Stimulated activated CD8-positive, alpha-beta memory T cell treated with anti-CD3 and anti-CD28 coated beads, Interleukin-12 subunit alpha, Interleukin-12 subunit beta, amount 100 ng/mL, for 24 hours (primary cell): ENCODE measurements around the gene DNAJB2.
"Not testable (repeated sequence)": the region's sequence is repeated elsewhere in the genome, so short reads cannot be mapped to it uniquely, and the experiment has no call there.

Source experiments
- DNase-seq: peaks from one replicate; pipeline ENCODE4 v3.0.0-alpha.2; 2020; ENCODE audit errors: extremely low read depth

DNAJB2 gene

DNA sequence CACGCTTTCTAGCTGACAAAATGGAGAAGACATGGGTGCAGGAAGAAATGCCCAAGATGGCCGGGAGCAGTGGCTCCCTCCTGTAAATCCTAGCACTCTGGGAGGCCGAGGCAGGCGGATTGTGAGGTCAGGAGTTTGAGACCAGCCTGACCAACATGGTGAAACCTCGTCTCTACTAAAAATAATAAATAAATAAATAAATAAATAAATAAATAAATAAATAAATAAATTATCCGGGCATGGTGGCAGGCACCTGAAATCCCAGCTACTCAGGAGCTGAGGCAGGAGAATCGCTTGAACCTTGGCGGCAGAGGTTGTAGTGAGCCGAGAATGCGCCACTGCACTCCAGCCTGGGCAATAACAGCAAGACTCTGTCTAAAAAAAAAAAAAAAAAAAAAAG is 20.2 kb upstream of the DNAJB2 start:
- DNase-seq = not testable (repeated sequence)

DNA sequence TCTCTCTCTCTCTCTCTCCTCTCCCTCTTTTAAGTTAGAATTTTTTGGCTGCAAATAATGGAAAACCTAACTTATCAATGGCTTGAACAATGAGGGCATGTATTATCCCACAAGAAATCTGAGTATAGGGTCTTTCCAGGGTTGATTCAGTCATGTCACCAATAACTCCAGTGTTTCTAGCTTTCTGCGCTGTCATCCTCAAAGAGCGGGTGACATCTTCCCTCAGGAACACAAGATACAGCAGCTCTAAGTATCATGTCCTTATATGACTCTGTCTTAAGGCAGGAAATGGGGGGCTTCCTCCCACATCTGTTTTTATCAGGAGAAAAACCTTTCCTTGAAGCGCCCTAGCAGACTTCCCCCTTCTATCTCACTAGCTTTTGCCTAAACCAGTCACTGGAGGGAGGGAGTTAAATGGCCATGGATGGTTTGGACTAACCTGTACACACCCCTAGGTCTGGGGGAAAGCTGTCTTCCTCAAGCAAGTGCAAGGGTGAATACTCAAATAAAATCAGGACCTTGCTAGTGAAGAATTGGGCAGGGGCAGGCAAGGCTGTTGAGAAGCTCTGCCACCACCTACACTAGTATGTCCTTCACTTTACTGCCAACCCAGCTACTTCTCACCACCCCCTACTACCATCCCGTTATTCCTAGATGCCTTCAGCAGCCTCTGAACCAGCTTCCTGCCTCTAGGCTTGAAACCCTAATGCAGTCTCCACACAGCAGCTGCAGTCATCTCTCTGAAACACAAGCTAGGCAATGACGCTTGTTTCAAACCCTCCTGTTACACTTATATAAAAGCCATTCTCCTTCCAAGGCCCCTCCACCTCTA is 17.9 kb upstream of the DNAJB2 start:
- DNase-seq = no peak

DNA sequence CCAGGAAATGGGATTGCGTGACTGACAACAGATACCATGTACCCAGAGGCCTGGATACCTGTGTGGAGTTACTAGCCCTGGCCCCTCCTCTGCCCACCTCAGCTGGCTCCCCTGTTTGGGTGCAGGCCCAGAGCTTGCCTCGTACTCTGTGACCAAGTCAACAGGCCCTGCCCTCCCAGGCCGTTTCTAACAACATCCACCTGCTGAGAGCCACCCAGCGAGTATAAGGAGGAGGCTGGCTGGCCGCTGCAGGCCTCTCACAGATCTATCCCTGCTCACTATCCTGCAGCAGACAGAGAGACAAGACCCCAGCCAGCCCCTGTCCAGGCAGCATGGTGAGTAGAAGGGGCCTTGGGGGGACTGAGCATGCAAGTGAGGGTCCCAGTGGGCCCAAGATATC is 12.9 kb upstream of the DNAJB2 start:
- no peak for DNase-seq

DNA sequence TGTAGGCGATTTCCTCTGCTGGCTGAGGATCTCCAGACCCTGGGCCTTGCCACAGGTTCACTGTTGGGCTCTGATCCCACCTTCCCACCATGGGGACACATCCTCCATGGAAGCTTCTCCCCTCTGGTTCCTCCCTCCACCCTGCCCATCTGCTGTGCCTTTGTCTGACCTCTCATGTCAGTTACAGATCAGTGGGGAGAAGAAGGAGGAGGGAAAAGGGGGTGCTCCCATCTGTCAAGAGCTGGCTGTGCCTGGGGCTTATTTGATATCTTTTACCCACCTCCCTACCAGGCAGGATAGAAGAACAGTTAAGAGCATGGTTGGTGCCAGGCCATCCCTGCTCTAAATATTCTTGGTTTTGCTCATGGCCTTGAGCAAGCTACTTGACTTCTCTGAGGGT is 12.3 kb upstream of the DNAJB2 start:
- no peak for DNase-seq

DNA sequence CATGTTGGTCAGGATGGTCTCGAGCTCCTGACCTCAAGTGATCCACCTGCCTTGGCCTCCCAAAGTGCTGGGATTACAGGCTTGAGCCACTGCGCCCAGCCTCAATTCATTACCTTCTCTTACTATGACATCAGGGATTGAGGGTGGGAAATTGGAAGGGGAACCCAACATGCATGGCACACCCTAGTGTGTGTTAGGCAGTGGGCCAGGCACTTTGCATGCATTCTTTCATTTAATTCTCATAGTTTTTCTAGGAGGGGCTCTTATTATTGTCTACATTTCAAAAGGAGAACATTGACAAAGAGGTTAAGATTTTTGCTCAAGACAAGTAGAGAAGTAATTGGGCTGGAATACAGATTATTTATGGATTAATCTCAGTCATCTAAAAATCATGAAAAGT is 10.9 kb upstream of the DNAJB2 start:
- DNase-seq = no peak

DNA sequence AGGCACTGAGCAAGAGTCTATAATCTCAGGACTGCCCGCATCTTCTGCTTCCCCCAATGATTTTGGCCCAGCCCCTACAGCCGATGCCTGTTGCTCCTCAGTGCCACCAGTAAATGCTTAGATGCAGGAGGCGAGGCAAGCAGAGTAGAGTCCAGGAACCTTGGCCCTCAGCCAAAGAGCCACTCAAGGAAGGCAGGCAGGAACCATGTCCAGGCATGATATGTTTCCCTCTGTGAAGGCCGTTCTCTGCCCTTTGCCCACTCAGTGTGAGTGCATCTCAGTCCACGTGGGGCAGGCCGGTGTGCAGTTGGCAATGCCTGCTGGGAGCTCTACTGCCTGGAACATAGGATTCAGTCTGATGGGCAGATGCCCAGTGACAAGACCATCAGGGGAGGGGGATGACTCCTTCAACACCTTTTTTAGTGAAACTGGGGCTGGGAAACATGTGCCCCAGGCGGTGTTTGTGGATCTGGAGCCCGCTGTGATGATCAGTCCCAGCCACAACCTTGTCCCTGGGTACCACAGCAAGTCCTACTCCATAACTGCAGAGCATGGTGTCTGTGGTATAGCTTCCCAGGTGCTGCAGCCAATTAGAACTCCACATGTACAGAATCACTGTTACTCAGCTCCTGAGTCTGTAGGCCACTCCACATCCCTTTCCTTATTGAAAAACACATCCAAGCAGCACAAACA is 9.7 kb upstream of the DNAJB2 start:
- DNase-seq = no peak

DNA sequence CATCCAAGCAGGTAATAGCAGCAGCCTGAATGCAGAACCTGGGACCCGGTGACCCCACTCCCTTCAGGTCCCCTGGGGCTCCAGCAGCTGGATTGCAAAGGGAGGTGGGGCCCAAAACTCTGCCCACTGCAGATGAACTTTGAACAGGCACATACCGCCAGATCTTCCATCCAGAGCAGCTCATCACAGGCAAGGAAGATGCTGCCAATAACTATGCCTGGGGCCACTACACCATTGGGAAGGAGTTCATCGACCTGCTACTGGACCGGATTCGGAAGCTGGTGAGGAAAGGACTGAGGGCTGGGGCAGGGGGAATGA is 9.2 kb upstream of the DNAJB2 start:
- DNase-seq = no peak

DNA sequence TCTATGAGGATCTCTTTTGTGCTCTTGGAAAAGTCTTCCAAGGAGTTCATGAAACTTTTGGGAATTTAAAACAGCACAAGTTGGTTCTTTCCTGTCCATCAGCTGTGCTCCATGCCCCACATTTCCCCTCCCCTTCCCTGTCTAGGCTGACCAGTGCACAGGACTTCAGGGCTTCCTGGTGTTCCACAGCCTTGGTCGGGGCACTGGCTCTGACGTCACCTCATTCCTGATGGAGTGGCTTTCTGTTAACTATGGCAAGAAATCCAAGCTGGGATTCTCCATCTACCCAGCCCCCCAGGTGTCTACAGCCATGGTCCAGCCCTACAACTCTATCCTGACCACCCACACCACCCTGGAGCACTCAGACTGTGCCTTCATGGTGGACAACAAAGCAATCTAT is 8.1 kb upstream of the DNAJB2 start:
- DNase-seq = no peak

DNA sequence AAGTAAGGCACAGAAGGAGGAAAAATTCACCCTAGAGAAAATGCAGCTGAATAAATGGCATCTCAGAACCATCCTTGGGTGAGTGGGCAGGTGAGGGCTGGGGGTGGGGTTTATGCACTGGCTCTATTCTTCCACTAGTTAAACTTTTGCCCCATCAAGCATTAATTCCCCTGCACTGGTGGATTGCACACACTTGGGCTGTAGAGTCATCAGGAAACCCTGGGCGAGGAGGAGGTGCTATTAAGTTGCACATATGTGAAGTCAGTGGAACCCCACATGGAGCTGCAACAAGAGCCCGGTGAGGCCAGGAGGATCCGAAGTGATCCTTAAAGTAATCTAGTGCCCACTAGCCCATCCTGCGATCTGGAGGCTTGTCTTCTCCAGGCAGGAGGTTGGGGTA is 6.8 kb upstream of the DNAJB2 start:
- no peak for DNase-seq

DNA sequence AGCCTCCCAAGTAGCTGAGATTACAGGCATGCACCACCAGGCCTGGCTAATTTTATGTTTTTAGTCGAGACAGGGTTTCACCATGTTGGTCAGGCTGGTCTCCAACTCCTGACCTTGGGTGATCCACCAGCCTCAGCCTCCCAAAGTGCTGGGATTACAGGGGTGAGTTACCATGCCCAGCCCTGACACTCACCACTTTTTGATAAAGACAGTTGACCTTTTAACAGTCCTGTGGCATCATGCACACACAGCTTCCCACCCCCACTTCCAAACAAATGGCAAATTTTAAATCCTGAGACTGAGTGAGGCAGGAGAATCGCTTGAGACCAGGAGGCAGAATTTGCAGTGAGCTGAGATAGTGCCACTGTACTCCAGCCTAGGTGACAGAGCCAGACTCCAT is 6.2 kb upstream of the DNAJB2 start:
- DNase-seq = no peak

DNA sequence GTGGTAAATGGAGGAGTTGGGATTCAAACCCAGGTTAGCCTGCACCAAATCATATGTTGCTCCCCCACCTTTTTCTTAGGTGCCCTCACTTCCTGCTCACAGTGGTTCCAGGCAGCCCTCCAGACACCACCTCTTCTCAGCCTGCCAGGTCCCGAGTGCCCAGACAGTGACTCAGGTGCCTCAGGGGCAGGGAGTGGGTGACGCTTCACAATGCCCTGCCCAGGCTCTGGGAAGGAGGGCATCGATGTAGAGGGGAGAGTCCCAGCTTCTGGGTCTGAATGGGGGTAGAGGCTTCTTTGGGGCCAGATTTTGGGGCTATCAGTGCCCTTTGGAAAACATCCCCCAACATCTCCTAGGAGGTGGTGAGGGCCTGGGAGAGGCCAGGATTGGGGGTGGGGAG is 5.2 kb upstream of the DNAJB2 start:
- DNase-seq = no peak

DNA sequence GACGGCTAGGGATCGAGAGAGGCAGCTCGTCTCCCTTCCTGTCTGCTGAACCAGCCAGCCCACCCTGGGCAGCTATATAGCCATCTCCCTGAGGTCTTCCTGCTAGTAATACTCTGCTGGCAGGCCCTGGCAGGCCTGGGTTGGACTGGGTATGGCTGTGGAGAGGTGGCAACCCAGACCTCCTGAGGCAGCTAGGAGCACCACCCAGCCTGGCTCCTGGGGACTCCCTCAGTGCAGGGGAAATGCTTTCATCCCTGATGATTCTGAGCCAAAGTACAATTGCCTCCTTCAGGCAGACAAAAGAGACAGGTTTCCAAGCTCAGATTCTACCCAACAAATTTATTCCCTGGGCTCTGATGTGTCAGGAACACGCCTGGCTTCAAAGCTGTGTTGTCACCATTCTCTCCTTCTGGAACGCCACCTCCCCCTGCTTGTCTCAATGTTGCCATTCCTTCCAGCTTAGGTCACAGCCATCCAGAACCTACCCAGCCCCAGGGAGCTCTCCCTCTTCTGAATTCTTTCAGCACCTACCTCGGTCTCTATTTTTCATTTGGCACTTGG is 4.7 kb upstream of the DNAJB2 start:
- DNase-seq = no peak

DNA sequence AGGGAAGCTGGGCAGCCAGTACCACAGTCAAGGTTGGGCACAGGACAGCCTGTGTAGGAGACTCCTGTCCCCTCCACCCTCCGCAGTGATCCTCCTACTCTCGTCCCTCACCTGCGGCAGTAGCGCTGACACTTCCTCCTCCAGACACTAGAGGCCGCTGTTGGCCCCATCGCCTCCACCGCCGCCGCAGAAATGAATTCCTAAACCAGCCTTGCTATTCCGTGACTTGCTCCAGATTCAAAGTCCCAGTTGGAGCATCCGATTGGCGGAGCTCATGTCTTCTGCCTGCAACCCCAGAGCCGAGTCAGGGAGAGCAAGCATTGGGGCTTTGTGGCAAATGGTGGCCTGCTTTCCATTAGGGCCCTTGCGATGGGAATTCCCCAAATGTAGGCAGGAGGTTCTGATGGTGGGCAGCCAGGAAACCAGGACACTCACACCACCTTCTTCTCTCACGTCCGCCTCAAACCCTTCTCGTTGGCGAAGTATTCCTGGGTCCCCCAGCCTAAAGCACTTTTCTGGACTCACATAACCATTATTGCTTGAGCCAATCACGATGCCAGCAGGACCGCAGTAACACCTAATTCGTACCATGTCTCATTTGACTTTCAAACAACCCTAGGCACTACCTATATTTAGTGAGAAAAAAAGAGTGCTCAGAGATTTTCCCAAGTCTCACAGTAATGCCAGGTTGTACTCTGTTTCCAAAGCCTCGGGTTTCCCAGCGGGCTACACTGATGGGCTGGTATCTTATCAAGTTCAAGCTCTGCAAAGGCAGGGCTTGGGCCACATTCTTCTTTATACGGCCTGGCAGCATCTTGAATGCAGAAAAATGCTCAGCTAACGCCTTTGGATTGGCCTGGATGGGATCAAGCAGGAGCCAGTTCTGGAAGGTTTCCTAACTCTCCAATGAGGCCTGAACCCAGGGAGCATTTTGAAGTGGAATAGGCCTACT is 1.2 kb upstream of the DNAJB2 start:
- DNase-seq = no peak

DNA sequence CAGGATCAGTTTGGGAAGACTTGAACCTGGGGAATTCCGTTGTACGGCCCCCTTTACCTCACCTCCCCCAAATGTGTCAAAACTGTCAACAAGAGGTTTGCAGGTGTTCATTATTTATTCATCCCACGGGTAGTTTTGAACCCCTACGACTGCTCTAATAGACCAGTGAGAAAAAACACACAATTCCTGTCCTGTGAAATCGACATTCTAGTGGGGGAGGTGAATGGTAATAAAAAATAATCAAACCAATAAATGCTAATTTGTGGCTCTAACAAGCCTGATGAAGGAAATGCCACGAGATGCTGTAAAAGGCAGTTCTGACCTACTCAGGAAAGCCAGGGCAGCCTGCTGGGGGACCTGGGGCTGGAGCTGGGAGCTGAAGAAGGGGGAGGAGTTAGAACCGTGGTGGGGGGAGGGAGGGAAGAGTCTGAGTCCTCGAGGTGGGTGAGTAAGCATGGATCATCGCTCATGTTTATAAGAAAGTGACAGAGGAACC is 463 bp upstream of the DNAJB2 start:
- DNase-seq = no peak

DNA sequence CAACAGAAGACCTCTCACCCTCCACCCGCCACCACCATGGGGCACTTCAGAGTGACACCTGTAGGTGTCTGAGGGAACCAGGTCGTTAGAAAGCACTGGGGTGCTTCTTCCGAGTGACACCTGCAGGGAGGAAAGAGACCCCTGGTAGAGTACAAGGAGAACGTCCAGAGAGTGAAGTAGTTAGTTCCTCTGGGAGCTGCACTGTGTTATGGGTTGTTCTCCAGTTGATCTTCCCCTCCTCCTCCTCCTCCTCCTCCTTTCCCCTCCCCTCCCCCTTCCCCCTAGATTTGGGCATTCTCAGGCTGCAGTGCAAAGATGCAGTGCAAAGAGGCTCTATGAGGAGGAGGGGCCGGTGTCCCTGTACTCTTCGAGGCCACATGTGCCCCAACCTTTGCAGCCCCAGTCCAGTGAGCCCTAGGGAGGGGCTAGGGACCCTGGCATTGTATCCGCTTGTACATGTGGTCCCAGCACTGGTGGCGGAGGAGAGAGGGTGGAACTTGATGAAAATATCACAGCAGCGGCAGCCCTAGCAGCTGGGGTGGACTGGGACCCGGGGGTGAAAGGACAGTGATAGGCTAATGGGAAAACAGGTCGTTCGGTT is 850 bp downstream of the DNAJB2 start:
- DNase-seq = no peak

DNA sequence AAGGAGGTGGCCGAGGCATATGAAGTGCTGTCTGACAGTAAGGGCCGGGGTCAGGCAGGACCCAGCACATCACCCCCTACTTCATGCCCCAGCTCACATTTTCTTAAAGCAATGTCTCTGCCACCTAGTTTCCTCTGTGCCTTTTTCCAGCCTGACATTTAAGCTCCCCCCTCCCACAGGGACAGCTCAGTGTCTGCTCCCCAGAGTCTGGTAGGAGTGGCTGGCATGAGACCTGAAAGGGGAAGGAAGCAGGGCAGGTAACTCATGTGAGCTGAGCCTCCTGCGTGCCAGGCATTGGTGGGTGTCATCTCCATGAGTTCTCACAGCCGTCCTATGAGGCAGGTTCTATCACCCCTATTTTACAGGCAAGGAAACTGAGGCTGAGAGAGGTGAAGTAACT is 1.5 kb downstream of the DNAJB2 start:
- DNase-seq = no peak

DNA sequence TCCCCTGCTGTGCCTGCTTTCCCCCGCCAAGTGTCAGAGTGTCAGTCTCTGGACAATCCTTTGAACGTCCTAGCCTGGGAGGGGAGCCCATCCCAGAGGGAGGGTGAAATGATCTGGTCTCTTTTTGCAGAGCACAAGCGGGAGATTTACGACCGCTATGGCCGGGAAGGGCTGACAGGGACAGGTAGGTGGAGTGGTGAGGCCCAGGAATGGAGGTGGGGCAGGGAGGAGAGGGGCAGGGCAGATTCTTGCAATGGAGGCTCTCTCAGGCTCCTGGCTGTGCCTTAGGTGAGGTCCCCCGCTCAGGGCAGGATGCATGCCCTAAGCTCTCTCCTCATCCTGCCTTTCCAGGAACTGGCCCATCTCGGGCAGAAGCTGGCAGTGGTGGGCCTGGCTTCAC is 2.4 kb downstream of the DNAJB2 start:
- no peak for DNase-seq

DNA sequence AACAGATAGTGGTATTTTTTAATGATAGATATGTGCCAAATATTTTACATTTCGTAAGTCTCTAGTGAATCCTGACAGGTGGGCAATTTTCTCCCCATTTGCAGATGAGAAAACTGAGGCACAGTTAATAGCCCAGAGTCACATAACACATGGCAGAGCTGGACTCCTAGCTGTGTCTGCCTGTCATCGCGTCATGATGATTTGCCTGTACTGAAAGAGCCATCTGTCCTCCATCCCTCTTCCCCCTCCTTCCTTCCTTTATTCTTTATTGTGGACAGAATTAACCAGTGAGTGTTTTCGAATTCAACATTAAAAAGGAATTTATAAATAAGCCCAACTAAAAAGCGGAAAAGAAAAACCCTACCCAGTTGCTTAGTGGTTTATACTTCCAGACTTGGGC is 3.2 kb downstream of the DNAJB2 start:
- DNase-seq = no peak

DNA sequence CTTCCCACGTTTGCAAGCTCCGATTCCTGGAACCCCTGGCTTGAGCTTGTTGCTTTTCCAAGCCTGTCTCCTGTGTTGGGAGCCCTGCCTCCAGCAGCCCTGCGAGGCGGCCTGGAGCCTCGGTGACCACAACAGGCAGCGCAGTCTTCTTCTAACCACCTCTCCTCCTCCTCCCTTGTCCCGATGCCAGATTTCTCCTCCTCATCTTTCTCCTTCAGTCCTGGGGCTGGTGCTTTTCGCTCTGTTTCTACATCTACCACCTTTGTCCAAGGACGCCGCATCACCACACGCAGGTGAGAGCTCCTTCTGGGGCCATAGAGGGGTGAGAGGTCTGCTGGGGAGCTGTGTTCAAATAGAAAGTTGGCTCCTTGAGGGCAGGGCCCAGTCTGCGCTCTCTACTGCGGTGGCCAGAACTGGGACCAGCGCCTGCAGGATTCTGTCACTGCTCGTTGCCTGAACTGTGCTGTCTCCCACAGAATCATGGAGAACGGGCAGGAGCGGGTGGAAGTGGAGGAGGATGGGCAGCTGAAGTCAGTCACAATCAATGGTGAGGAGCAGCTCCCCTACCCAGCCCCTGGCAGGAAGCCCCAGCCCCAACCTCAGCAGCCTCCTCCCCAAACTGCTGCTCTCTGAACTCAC is 3.9 kb downstream of the DNAJB2 start:
- no peak for DNase-seq

DNA sequence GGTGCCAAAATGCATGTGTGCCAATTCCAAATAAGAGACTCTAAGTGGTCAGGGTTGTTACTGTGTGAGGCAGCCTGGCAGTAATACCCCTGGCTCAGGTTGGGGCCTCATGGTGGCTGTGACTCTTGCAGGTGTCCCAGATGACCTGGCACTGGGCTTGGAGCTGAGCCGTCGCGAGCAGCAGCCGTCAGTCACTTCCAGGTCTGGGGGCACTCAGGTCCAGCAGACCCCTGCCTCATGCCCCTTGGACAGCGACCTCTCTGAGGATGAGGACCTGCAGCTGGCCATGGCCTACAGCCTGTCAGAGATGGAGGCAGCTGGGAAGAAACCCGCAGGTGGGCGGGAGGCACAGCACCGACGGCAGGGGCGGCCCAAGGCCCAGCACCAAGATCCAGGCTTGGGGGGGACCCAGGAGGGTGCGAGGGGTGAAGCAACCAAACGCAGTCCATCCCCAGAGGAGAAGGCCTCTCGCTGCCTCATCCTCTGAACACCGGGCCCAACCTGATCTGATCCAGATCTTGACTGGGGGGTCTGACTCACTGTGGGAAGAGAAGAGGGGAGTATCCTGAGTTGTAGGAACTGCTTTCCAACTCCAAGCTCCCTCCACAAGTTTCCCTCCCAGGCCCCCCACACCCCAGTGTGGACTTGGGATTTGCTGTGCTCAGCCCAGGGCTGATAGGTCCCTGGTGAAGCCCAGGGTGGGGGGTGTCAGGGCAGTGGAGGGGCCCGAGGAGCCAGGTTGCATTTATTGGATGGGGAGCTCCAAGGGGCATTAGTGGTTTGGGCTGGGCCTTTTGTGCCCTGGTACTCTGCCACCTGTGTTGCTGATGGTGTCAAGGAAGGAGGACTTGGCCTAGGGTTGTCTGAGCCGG is 5.6 kb downstream of the DNAJB2 start:
- no peak for DNase-seq
